ENCODE data around the gene RELA. TPM values are rescaled to one million over a fixed set of nuclear protein-coding genes. Genes with fewer than 3 reads are reported as not detected.

RELA gene
- polyA plus RNA-seq, 6 donors from 2014 or later, result 36.3 to 72.2 (median 48.6) TPM

GRCh38 chr11:65617136-65617850 is 45.4 kb downstream of the RELA start:
- DNase-seq (no peak), ATAC-seq (ENCODE audit: low read depth in 2 of 2) (no peak)
- Mint-ChIP-seq H3K36me3 (peaks cover 0 to 7% of the 10 kb centered on the region in 2 donors), H3K4me1 (peaks cover 19 to 35% (median 32%) of the 10 kb centered on the region in 3 donors), H3K4me3 (peak overlapping the region; percentile 90 to 96 (median 94)), H3K27me3 (no peaks in the 10 kb centered on the region), H3K27ac (peak overlapping the region in 3 of 6 donors; percentile 78 to 97 (median 91)), H3K9me3 (no peaks in the 10 kb centered on the region)

- peak overlapping the region in 5 of 6 donors; percentile 71 to 97 (median 91) for H3K27ac Mint-ChIP-seq
- ATAC-seq (ENCODE audit: low read depth in 2 of 2) (no peak), DNase-seq (no peak)
- H3K4me3 Mint-ChIP-seq, result peak overlapping the region; percentile 90 to 96 (median 94)
- peaks cover 25 to 42% (median 36%) of the 10 kb centered on the region in 3 donors for H3K4me1 Mint-ChIP-seq
- peaks cover 0 to 7% of the 10 kb centered on the region in 2 donors for H3K36me3 Mint-ChIP-seq
- H3K27me3 Mint-ChIP-seq, result no peaks in the 10 kb centered on the region
- H3K9me3 Mint-ChIP-seq, result no peaks in the 10 kb centered on the region
Measured at GRCh38 chr11:65616575-65617001, 46.1 kb downstream of the RELA start.

- Mint-ChIP-seq H3K36me3 (peaks cover 0 to 7% of the 10 kb centered on the region in 2 donors), H3K9me3 (no peaks in the 10 kb centered on the region), H3K4me1 (peaks cover 29 to 45% (median 39%) of the 10 kb centered on the region in 3 donors), H3K27ac (peak overlapping the region; percentile 71 to 99 (median 96)), H3K27me3 (no peaks in the 10 kb centered on the region), H3K4me3 (peak overlapping the region; percentile 93 to 100 (median 96))
- ATAC-seq (ENCODE audit: low read depth in 2 of 2), result peak in 1 of 2 donors; percentile 1
- DNase-seq, result no peak
Measured at GRCh38 chr11:65615950-65616574, 46.7 kb downstream of the RELA start.

- H3K36me3 Mint-ChIP-seq, result peaks cover 0 to 7% of the 10 kb centered on the region in 2 donors
- H3K4me3 Mint-ChIP-seq, result peak within 1 kb of the TSS; percentile 93 to 100 (median 96)
- H3K9me3 Mint-ChIP-seq, result no peaks in the 10 kb centered on the region
- no peaks in the 10 kb centered on the region for H3K27me3 Mint-ChIP-seq
- DNase-seq (peak; percentile 100), ATAC-seq (ENCODE audit: low read depth in 2 of 2) (peak; percentile 83 to 85)
- peak within 1 kb of the TSS; percentile 77 to 99 (median 98) for H3K27ac Mint-ChIP-seq
- peaks cover 35 to 50% (median 45%) of the 10 kb centered on the region in 3 donors for H3K4me1 Mint-ChIP-seq
Measured at GRCh38 chr11:65615229-65615949, 47.3 kb downstream of the RELA start, which contains the start of gene PCNX3. TSS of gene PCNX3 (plus strand) at chr11:65615776. CDS start at chr11:65616312, 536 bp downstream.

- peaks cover 0 to 7% of the 10 kb centered on the region in 2 donors for H3K36me3 Mint-ChIP-seq
Measured at GRCh38 chr11:65613091-65613928, 49.4 kb downstream of the RELA start.

GRCh38 chr11:65612691-65613090 is 50.0 kb downstream of the RELA start:
- DNase-seq, result no peak
- H3K4me1 Mint-ChIP-seq, result peaks cover 45 to 65% (median 60%) of the 10 kb centered on the region in 3 donors
- peak overlapping the region; percentile 87 to 97 (median 94) for H3K4me3 Mint-ChIP-seq
- no peaks in the 10 kb centered on the region for H3K9me3 Mint-ChIP-seq
- H3K27ac Mint-ChIP-seq, result peak overlapping the region; percentile 38 to 98 (median 93)
- ATAC-seq (ENCODE audit: low read depth in 2 of 2), result no peak
- no peaks in the 10 kb centered on the region for H3K27me3 Mint-ChIP-seq
- peaks cover 0 to 7% of the 10 kb centered on the region in 2 donors for H3K36me3 Mint-ChIP-seq

More at GRCh38 chr11:65613091-65613928, 49.4 kb downstream of the RELA start:
- DNase-seq (no peak), ATAC-seq (ENCODE audit: low read depth in 2 of 2) (no peak)
- no peaks in the 10 kb centered on the region for H3K27me3 Mint-ChIP-seq
- H3K4me3 Mint-ChIP-seq, result peak overlapping the region; percentile 72 to 97 (median 94)
- peaks cover 45 to 64% (median 60%) of the 10 kb centered on the region in 3 donors for H3K4me1 Mint-ChIP-seq
- H3K9me3 Mint-ChIP-seq, result no peaks in the 10 kb centered on the region
- peak overlapping the region in 4 of 6 donors; percentile 38 to 98 (median 96) for H3K27ac Mint-ChIP-seq

- DNase-seq (no peak), ATAC-seq (ENCODE audit: low read depth in 2 of 2) (no peak)
- Mint-ChIP-seq H3K27ac (peak overlapping the region in 5 of 6 donors; percentile 87 to 95 (median 91)), H3K4me1 (peaks cover 45 to 63% (median 55%) of the 10 kb centered on the region in 3 donors), H3K4me3 (peak overlapping the region; percentile 87 to 96 (median 92)), H3K27me3 (no peaks in the 10 kb centered on the region), H3K36me3 (peaks cover 0 to 7% of the 10 kb centered on the region in 2 donors), H3K9me3 (no peaks in the 10 kb centered on the region)
Measured at GRCh38 chr11:65611758-65612603, 50.7 kb downstream of the RELA start.

GRCh38 chr11:65611028-65611757 is 51.5 kb downstream of the RELA start:
- DNase-seq (no peak), ATAC-seq (ENCODE audit: low read depth in 2 of 2) (no peak)
- Mint-ChIP-seq H3K36me3 (no peaks in the 10 kb centered on the region), H3K9me3 (no peaks in the 10 kb centered on the region), H3K4me1 (peaks cover 37 to 55% (median 47%) of the 10 kb centered on the region in 3 donors), H3K27me3 (no peaks in the 10 kb centered on the region), H3K4me3 (peak overlapping the region in 6 of 8 donors; percentile 32 to 96 (median 48)), H3K27ac (peak overlapping the region in 4 of 6 donors; percentile 43 to 95 (median 68))

GRCh38 chr11:65610404-65610803 is 52.3 kb downstream of the RELA start:
- peak overlapping the region in 1 of 8 donors; percentile 80 for H3K4me3 Mint-ChIP-seq
- ATAC-seq (ENCODE audit: low read depth in 2 of 2), result no peak
- peak overlapping the region; percentile 13 to 95 (median 54) for H3K27ac Mint-ChIP-seq
- no peaks in the 10 kb centered on the region for H3K9me3 Mint-ChIP-seq
- H3K4me1 Mint-ChIP-seq, result peaks cover 36 to 55% (median 45%) of the 10 kb centered on the region in 3 donors
- H3K36me3 Mint-ChIP-seq, result no peaks in the 10 kb centered on the region
- no peaks in the 10 kb centered on the region for H3K27me3 Mint-ChIP-seq
- no peak for DNase-seq

GRCh38 chr11:65609665-65610064 is 53.1 kb downstream of the RELA start:
- Mint-ChIP-seq H3K4me3 (peak overlapping the region in 3 of 8 donors; percentile 60 to 80 (median 65)), H3K27ac (peak overlapping the region in 2 of 6 donors; percentile 62 to 95), H3K4me1 (peaks cover 36 to 53% (median 45%) of the 10 kb centered on the region in 3 donors), H3K9me3 (no peaks in the 10 kb centered on the region), H3K27me3 (no peaks in the 10 kb centered on the region), H3K36me3 (no peaks in the 10 kb centered on the region)
- no peak for ATAC-seq (ENCODE audit: low read depth in 2 of 2)
- no peak for DNase-seq

- Mint-ChIP-seq H3K36me3 (no peaks in the 10 kb centered on the region), H3K27me3 (no peaks in the 10 kb centered on the region), H3K27ac (peak overlapping the region in 4 of 6 donors; percentile 40 to 95 (median 53)), H3K4me3 (peak overlapping the region in 4 of 8 donors; percentile 9 to 80 (median 30)), H3K9me3 (no peaks in the 10 kb centered on the region), H3K4me1 (peaks cover 36 to 50% (median 45%) of the 10 kb centered on the region in 3 donors)
- ATAC-seq (ENCODE audit: low read depth in 2 of 2) (no peak), DNase-seq (no peak)
Measured at GRCh38 chr11:65609229-65609628, 53.5 kb downstream of the RELA start.

Data from naive B cell (primary cell).